PC-9 (cell line): Measurements from ENCODE around the gene ACAD8. TPM values are rescaled to one million over a fixed set of nuclear protein-coding genes. Genes with fewer than 3 reads are reported as not detected.

Source experiments
- BruUV-seq: library from RNA; stranded (reverse); fragments of 400-500 nt; replicated peaks from 2 replicates; lab custom pipeline; 2021; lab: Mats Ljungman, UMichigan
- CTCF ChIA-PET: fragments of 300-600 bp; sonication (Branson Sonifier 250); formaldehyde crosslinking; loops from one replicate; lab custom pipeline; 2022; ENCODE audit warnings: antibody characterized with exemption; lab: Charles Lee
- POLR2A ChIA-PET: fragments of 300-600 bp; sonication (Branson Sonifier 250); formaldehyde crosslinking; loops from one replicate; lab custom pipeline; 2022; ENCODE audit warnings: antibody characterized with exemption; ENCODE audit not compliant: unreplicated experiment; lab: Charles Lee
- DNase-seq, 2 experiments: peaks; one replicate each; pipeline versions ENCODE4 v3.0.0 to v3.0.0-alpha.2; 2015 to 2022; ENCODE audit warnings: mixed read lengths in 1 of 2
- H2AFZ ChIP-seq: fragments of 200-600 bp; sonication (generic); 2 replicates; pipeline ENCODE4 v1.8.1; 2017; ENCODE audit warnings: antibody characterized with exemption
- H3F3A ChIP-seq: fragments of 200-600 bp; sonication (generic); 2 replicates; pipeline ENCODE4 v1.8.1; 2017; ENCODE audit warnings: antibody characterized with exemption, mild to moderate bottlenecking, low read depth; ENCODE audit not compliant: insufficient read depth
- H3K27ac ChIP-seq: fragments of 200-600 bp; sonication (generic); 2 replicates; pipeline ENCODE4 v1.6.1; 2016; ENCODE audit warnings: mixed run types
- H3K27me3 ChIP-seq: fragments of 200-600 bp; sonication (generic); 2 replicates; pipeline ENCODE4 v1.6.1; 2016; ENCODE audit warnings: low read depth, mixed run types; ENCODE audit not compliant: insufficient read depth
- H3K36me3 ChIP-seq: fragments of 200-600 bp; sonication (generic); 2 replicates; pipeline ENCODE4 v1.6.1; 2016; ENCODE audit warnings: low read depth, mixed run types
- H3K4me1 ChIP-seq: fragments of 200-600 bp; sonication (generic); replicated peaks from 2 replicates; pipeline ENCODE4 v1.6.1; 2016; ENCODE audit warnings: mixed run types; ENCODE audit not compliant: insufficient read depth
- H3K4me2 ChIP-seq: fragments of 200-600 bp; sonication (generic); 2 replicates; pipeline ENCODE4 v1.6.1; 2017; ENCODE audit warnings: mixed run types
- H3K4me3 ChIP-seq: fragments of 200-600 bp; sonication (generic); 2 replicates; pipeline ENCODE4 v1.6.1; 2016; ENCODE audit warnings: mixed run types
- H3K79me2 ChIP-seq: fragments of 200-600 bp; sonication (generic); 2 replicates; pipeline ENCODE4 v1.6.1; 2017; ENCODE audit warnings: low read depth, mixed run types
- H3K9me2 ChIP-seq: fragments of 200-600 bp; sonication (generic); 2 replicates; pipeline ENCODE4 v1.8.1; 2017; ENCODE audit warnings: mild to moderate bottlenecking; ENCODE audit not compliant: insufficient read depth
- H3K9me3 ChIP-seq: fragments of 200-600 bp; sonication (generic); 2 replicates; pipeline ENCODE4 v1.8.1; 2016; ENCODE audit warnings: low read depth; ENCODE audit not compliant: insufficient read depth
- H4K20me1 ChIP-seq: fragments of 200-600 bp; sonication (generic); 2 replicates; pipeline ENCODE4 v1.8.1; 2017; ENCODE audit not compliant: insufficient read depth
- CTCF ChIP-seq: fragments of 200-600 bp; sonication (generic); conservative IDR thresholded peaks from 2 replicates; pipeline ENCODE4 v1.6.1; 2017; ENCODE audit warnings: mixed run types, antibody characterized with exemption, mild to moderate bottlenecking, moderate library complexity
- EZH2 ChIP-seq: fragments of 200-600 bp; sonication (generic); IDR thresholded peaks from 2 replicates; pipeline ENCODE4 v1.8.0; 2017; ENCODE audit warnings: antibody characterized with exemption, low read depth
- intact Hi-C: fragments of 100-400 bp; cut with micrococcal nuclease; formaldehyde crosslinking; loops from one replicate; pipeline ENCODE4 v1.10.0; 2022; ENCODE audit not compliant: unreplicated experiment
- total RNA-seq: library from RNA; stranded (reverse); gene quantifications from 2 replicates; pipeline ENCODE4 v1.2.3, GENCODE V29; 2021

The ACAD8 gene
- total RNA-seq, 1 experiment from 2014 or later: 16.1 TPM

DNA sequence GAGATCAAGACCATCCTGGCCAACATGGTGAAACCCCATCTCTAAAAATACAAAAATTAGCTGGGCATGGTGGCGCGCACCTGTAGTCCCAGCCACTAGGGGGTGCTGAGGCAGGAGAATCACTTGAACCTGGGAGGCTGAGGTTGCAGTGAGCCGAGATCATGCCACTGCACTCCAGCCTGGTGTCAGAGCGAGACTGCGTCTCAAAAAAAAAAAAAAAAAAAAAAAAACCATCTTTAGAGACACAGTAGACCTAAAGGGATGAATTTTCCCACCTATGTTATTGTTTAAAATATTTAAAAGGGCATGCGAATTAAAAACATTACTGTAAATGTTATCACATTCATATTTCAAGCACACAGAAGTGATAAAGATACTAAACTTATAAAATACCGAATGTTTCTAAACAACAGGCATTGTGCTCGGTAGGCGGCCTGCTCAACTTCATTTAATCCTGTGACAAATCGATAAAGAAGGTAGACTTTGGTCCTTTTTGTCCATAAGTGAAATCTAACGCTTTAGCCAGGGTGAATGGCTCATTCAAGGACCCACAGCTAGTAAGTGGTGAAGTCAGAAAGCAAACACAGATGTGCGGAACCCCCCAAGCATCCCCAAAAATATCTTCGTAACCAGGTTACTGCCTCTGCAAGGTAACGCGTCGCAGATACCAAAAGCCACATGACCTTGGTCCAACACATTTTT lies 45.7 kb upstream of the ACAD8 start:
- Histone ChIP-seq H3K4me1 (no peaks in the 10 kb centered on the region), H3K4me2 (no peak overlapping the region), H3K9me2 (no peaks in the 10 kb centered on the region), H3K79me2 (no peaks in the 10 kb centered on the region), H3F3A (no peaks in the 10 kb centered on the region), H3K27me3 (no peaks in the 10 kb centered on the region), H2AFZ (no peak overlapping the region), H3K4me3 (no peak overlapping the region), H3K27ac (no peak overlapping the region), H3K36me3 (peaks cover 20% of the 10 kb centered on the region), H3K9me3 (no peaks in the 10 kb centered on the region), H4K20me1 (peaks cover 6% of the 10 kb centered on the region; the same call in 1 of the 2 replicates)
- DNase-seq: peak in 1 of 2 experiments; percentile 34
- no TSS peak for BruUV-seq
- intact Hi-C loops: no loop called here
- TF ChIP-seq CTCF: peak; percentile 85
- TF ChIP-seq EZH2: no peak
- CTCF ChIA-PET: no interaction called here
- POLR2A ChIA-PET: interaction anchor here (0.6 kb wide), 1 partner anchor 9 kb away, joined by 3 read pairs; no protein-coding TSS in a partner anchor

DNA sequence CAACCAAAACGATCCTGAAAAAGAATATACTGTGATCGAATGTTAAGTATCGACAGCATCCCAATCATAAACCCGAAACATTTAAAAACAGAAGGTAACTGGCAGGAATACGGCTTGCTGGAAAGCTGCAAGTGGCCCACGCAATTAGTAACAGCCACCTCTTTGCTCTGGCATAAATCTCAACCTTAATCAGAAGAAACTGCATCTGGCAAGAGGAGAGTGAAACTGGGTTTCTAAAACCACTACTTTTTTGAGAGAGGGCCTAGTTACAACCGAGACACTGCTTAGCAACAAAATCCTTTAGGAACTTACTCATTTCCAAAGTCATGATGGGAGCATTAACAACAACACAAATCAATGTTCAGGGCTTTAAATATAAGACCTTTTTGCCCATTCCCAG lies 37.5 kb upstream of the ACAD8 start:
- TF ChIP-seq EZH2: no peak

GRCh38 chr11:134216816-134217215 lies 36.6 kb upstream of the ACAD8 start:
- TF ChIP-seq CTCF: no peak
- no peak for TF ChIP-seq EZH2
- no peak overlapping the region for H3K4me3 ChIP-seq
- peaks cover 15% of the 10 kb centered on the region; the same call in 1 of the 2 replicates for H3K36me3 ChIP-seq
- no peaks in the 10 kb centered on the region for H3K9me3 ChIP-seq
- H3K27ac ChIP-seq: no peak overlapping the region
- BruUV-seq: no TSS peak
- CTCF ChIA-PET: no interaction called here
- H3K79me2 ChIP-seq: peaks cover 34% of the 10 kb centered on the region
- H3K27me3 ChIP-seq: no peaks in the 10 kb centered on the region
- peaks cover 6% of the 10 kb centered on the region for H4K20me1 ChIP-seq
- intact Hi-C loops: no loop called here
- H2AFZ ChIP-seq: no peak overlapping the region
- H3F3A ChIP-seq: no peaks in the 10 kb centered on the region
- no peaks in the 10 kb centered on the region for H3K4me1 ChIP-seq
- no peak for DNase-seq
- no peaks in the 10 kb centered on the region for H3K9me2 ChIP-seq
- H3K4me2 ChIP-seq: no peak overlapping the region
- POLR2A ChIA-PET: interaction anchor here (0.7 kb wide), 1 partner anchor 9 kb away, joined by 3 read pairs; no protein-coding TSS in a partner anchor

More for the DNA sequence above, 37.5 kb upstream of the ACAD8 start:
- no peaks in the 10 kb centered on the region for H3K27me3 ChIP-seq
- intact Hi-C loops: no loop called here
- no peak overlapping the region for H3K4me3 ChIP-seq
- peaks cover 22% of the 10 kb centered on the region; the same call in 1 of the 2 replicates for H3K36me3 ChIP-seq
- CTCF ChIA-PET: no interaction called here
- no peaks in the 10 kb centered on the region for H3K4me1 ChIP-seq
- no peak overlapping the region for H2AFZ ChIP-seq
- H3K27ac ChIP-seq: no peak overlapping the region
- H3F3A ChIP-seq: no peaks in the 10 kb centered on the region
- peaks cover 5% of the 10 kb centered on the region for H4K20me1 ChIP-seq
- no peaks in the 10 kb centered on the region for H3K9me3 ChIP-seq
- peaks cover 27% of the 10 kb centered on the region; the same call in 1 of the 2 replicates for H3K79me2 ChIP-seq
- no peaks in the 10 kb centered on the region for H3K9me2 ChIP-seq
- no peak overlapping the region for H3K4me2 ChIP-seq
- DNase-seq: no peak
- no TSS peak for BruUV-seq
- POLR2A ChIA-PET: no interaction called here
